Measurements from ENCODE around the gene ATP1B2. TPM values are rescaled to one million over a fixed set of nuclear protein-coding genes. Genes with fewer than 3 reads are reported as not detected.

The ATP1B2 gene
- polyA plus RNA-seq, 4 donors = 1.1 to 1.9 TPM; not detected in 2

GRCh38 chr17:7644775-7645174 is 6.0 kb upstream of the ATP1B2 start:
- WGBS, 3 donors = 71 to 77% (median 77%) methylated on average over 4 of the region's 4 CpGs
- Histone ChIP-seq H3K27ac (ENCODE audit: low read depth in 1 of 3, low read length in 2 of 3) (no peak overlapping the region), H3K27me3 (ENCODE audit: control insufficient read depth in 3 of 3, insufficient read depth in 3 of 3, low read length in 3 of 3) (peaks cover 0 to 3% (median 0%) of the 10 kb centered on the region in 3 donors), H3K9me3 (ENCODE audit: control insufficient read depth in 2 of 2, insufficient read depth in 1 of 2, low read depth in 1 of 2, low read length in 1 of 2) (no peaks in the 10 kb centered on the region), H3K4me3 (ENCODE audit: low read depth in 1 of 3, low read length in 3 of 3) (no peak overlapping the region), H3K4me1 (ENCODE audit: control insufficient read depth in 3 of 3, insufficient read depth in 2 of 3, low read depth in 1 of 3, low read length in 2 of 3) (peaks cover 0 to under 1% (median 0%) of the 10 kb centered on the region in 3 donors), H3K36me3 (ENCODE audit: control insufficient read depth in 3 of 3, insufficient read depth in 2 of 3, low read depth in 1 of 3, low read length in 3 of 3) (no peaks in the 10 kb centered on the region)
- no peak for DNase-seq
- no peak for FAIRE-seq

GRCh38 chr17:7646457-7646856 is 4.3 kb upstream of the ATP1B2 start:
- Histone ChIP-seq H3K27me3 (ENCODE audit: control insufficient read depth in 3 of 3, insufficient read depth in 3 of 3, low read length in 3 of 3) (peaks cover 0 to 18% (median 2%) of the 10 kb centered on the region in 3 donors), H3K4me3 (ENCODE audit: low read depth in 1 of 3, low read length in 3 of 3) (no peak overlapping the region), H3K9me3 (ENCODE audit: control insufficient read depth in 2 of 2, insufficient read depth in 1 of 2, low read depth in 1 of 2, low read length in 1 of 2) (no peaks in the 10 kb centered on the region)

GRCh38 chr17:7647018-7647417 is 3.7 kb upstream of the ATP1B2 start:
- Histone ChIP-seq H3K4me1 (ENCODE audit: control insufficient read depth in 3 of 3, insufficient read depth in 2 of 3, low read depth in 1 of 3, low read length in 2 of 3) (peaks cover 0 to 14% (median 0%) of the 10 kb centered on the region in 3 donors), H3K36me3 (ENCODE audit: control insufficient read depth in 3 of 3, insufficient read depth in 2 of 3, low read depth in 1 of 3, low read length in 3 of 3) (no peaks in the 10 kb centered on the region), H3K4me3 (ENCODE audit: low read depth in 1 of 3, low read length in 3 of 3) (no peak overlapping the region), H3K9me3 (ENCODE audit: control insufficient read depth in 2 of 2, insufficient read depth in 1 of 2, low read depth in 1 of 2, low read length in 1 of 2) (no peaks in the 10 kb centered on the region), H3K27ac (ENCODE audit: low read depth in 1 of 3, low read length in 2 of 3) (no peak overlapping the region), H3K27me3 (ENCODE audit: control insufficient read depth in 3 of 3, insufficient read depth in 3 of 3, low read length in 3 of 3) (peaks cover 0 to 23% (median 2%) of the 10 kb centered on the region in 3 donors)
- WGBS, 3 donors = 71 to 79% (median 76%) methylated on average over 4 of the region's 4 CpGs
- FAIRE-seq (no peak), DNase-seq (no peak)

More at GRCh38 chr17:7646457-7646856, 4.3 kb upstream of the ATP1B2 start:
- DNase-seq (no peak), FAIRE-seq (no peak)
- no peak overlapping the region for H3K27ac ChIP-seq (ENCODE audit: low read depth in 1 of 3, low read length in 2 of 3)
- peaks cover 0 to 14% (median 0%) of the 10 kb centered on the region in 3 donors for H3K4me1 ChIP-seq (ENCODE audit: control insufficient read depth in 3 of 3, insufficient read depth in 2 of 3, low read depth in 1 of 3, low read length in 2 of 3)
- WGBS, 3 donors = 80 to 86% (median 80%) methylated on average over 9 of the region's 9 CpGs
- H3K36me3 ChIP-seq (ENCODE audit: control insufficient read depth in 3 of 3, insufficient read depth in 2 of 3, low read depth in 1 of 3, low read length in 3 of 3) = no peaks in the 10 kb centered on the region

- no peak overlapping the region for H3K27ac ChIP-seq (ENCODE audit: low read depth in 1 of 3, low read length in 2 of 3)
- peak in 1 of 2 donors; percentile 14 for DNase-seq
- H3K4me3 ChIP-seq (ENCODE audit: low read depth in 1 of 3, low read length in 3 of 3) = peak overlapping the region; percentile 16 to 41 (median 38)
- H3K27me3 ChIP-seq (ENCODE audit: control insufficient read depth in 3 of 3, insufficient read depth in 3 of 3, low read length in 3 of 3) = peaks cover 0 to 46% (median 7%) of the 10 kb centered on the region in 3 donors
- peaks cover 0 to 6% (median 0%) of the 10 kb centered on the region in 3 donors for H3K36me3 ChIP-seq (ENCODE audit: control insufficient read depth in 3 of 3, insufficient read depth in 2 of 3, low read depth in 1 of 3, low read length in 3 of 3)
- 1 to 2% (median 1%) methylated on average over 34 to 45 of the region's 45 CpGs for WGBS, 3 donors
- peaks cover 0 to 14% (median 0%) of the 10 kb centered on the region in 3 donors for H3K4me1 ChIP-seq (ENCODE audit: control insufficient read depth in 3 of 3, insufficient read depth in 2 of 3, low read depth in 1 of 3, low read length in 2 of 3)
- H3K9me3 ChIP-seq (ENCODE audit: control insufficient read depth in 2 of 2, insufficient read depth in 1 of 2, low read depth in 1 of 2, low read length in 1 of 2) = no peaks in the 10 kb centered on the region
- FAIRE-seq = no peak
Observed at GRCh38 chr17:7651097-7651664, 455 bp downstream of the ATP1B2 start.

GRCh38 chr17:7651665-7652387 is 1.1 kb downstream of the ATP1B2 start:
- peaks cover 0 to 6% (median 0%) of the 10 kb centered on the region in 3 donors for H3K36me3 ChIP-seq (ENCODE audit: control insufficient read depth in 3 of 3, insufficient read depth in 2 of 3, low read depth in 1 of 3, low read length in 3 of 3)
- WGBS, 3 donors = 4 to 8% (median 6%) methylated on average over 32 to 54 of the region's 54 CpGs
- FAIRE-seq (no peak), DNase-seq (peak in 1 of 2 donors; percentile 38)
- H3K4me1 ChIP-seq (ENCODE audit: control insufficient read depth in 3 of 3, insufficient read depth in 2 of 3, low read depth in 1 of 3, low read length in 2 of 3) = peaks cover 0 to 14% (median 0%) of the 10 kb centered on the region in 3 donors
- H3K9me3 ChIP-seq (ENCODE audit: control insufficient read depth in 2 of 2, insufficient read depth in 1 of 2, low read depth in 1 of 2, low read length in 1 of 2) = no peaks in the 10 kb centered on the region
- H3K27me3 ChIP-seq (ENCODE audit: control insufficient read depth in 3 of 3, insufficient read depth in 3 of 3, low read length in 3 of 3) = peaks cover 0 to 46% (median 7%) of the 10 kb centered on the region in 3 donors
- no peak overlapping the region for H3K27ac ChIP-seq (ENCODE audit: low read depth in 1 of 3, low read length in 2 of 3)
- H3K4me3 ChIP-seq (ENCODE audit: low read depth in 1 of 3, low read length in 3 of 3) = peak overlapping the region in 2 of 3 donors; percentile 38 to 41

- Histone ChIP-seq H3K4me1 (ENCODE audit: control insufficient read depth in 3 of 3, insufficient read depth in 2 of 3, low read depth in 1 of 3, low read length in 2 of 3) (peaks cover 0 to 19% (median 0%) of the 10 kb centered on the region in 3 donors), H3K4me3 (ENCODE audit: low read depth in 1 of 3, low read length in 3 of 3) (peak overlapping the region in 1 of 3 donors; percentile 41), H3K36me3 (ENCODE audit: control insufficient read depth in 3 of 3, insufficient read depth in 2 of 3, low read depth in 1 of 3, low read length in 3 of 3) (peaks cover 0 to 6% (median 0%) of the 10 kb centered on the region in 3 donors), H3K27ac (ENCODE audit: low read depth in 1 of 3, low read length in 2 of 3) (no peak overlapping the region), H3K9me3 (ENCODE audit: control insufficient read depth in 2 of 2, insufficient read depth in 1 of 2, low read depth in 1 of 2, low read length in 1 of 2) (no peaks in the 10 kb centered on the region), H3K27me3 (ENCODE audit: control insufficient read depth in 3 of 3, insufficient read depth in 3 of 3, low read length in 3 of 3) (peaks cover 0 to 52% (median 7%) of the 10 kb centered on the region in 3 donors)
- DNase-seq = no peak
- no peak for FAIRE-seq
- 58 to 66% (median 64%) methylated on average over 9 to 12 of the region's 12 CpGs for WGBS, 3 donors
Observed at GRCh38 chr17:7652388-7653356, 1.9 kb downstream of the ATP1B2 start.

GRCh38 chr17:7654832-7655540 is 4.3 kb downstream of the ATP1B2 start:
- DNase-seq = no peak
- 75 to 87% (median 78%) methylated on average over 16 of the region's 16 CpGs for WGBS, 3 donors
- Histone ChIP-seq H3K27me3 (ENCODE audit: control insufficient read depth in 3 of 3, insufficient read depth in 3 of 3, low read length in 3 of 3) (peaks cover 0 to 50% (median 7%) of the 10 kb centered on the region in 3 donors), H3K36me3 (ENCODE audit: control insufficient read depth in 3 of 3, insufficient read depth in 2 of 3, low read depth in 1 of 3, low read length in 3 of 3) (peaks cover 0 to 6% (median 0%) of the 10 kb centered on the region in 3 donors), H3K27ac (ENCODE audit: low read depth in 1 of 3, low read length in 2 of 3) (no peak overlapping the region), H3K4me3 (ENCODE audit: low read depth in 1 of 3, low read length in 3 of 3) (no peak overlapping the region), H3K4me1 (ENCODE audit: control insufficient read depth in 3 of 3, insufficient read depth in 2 of 3, low read depth in 1 of 3, low read length in 2 of 3) (peaks cover 0 to 16% (median 0%) of the 10 kb centered on the region in 3 donors), H3K9me3 (ENCODE audit: control insufficient read depth in 2 of 2, insufficient read depth in 1 of 2, low read depth in 1 of 2, low read length in 1 of 2) (no peaks in the 10 kb centered on the region)
- FAIRE-seq = no peak
